ENCODE results near the gene CCSER2.

DNA sequence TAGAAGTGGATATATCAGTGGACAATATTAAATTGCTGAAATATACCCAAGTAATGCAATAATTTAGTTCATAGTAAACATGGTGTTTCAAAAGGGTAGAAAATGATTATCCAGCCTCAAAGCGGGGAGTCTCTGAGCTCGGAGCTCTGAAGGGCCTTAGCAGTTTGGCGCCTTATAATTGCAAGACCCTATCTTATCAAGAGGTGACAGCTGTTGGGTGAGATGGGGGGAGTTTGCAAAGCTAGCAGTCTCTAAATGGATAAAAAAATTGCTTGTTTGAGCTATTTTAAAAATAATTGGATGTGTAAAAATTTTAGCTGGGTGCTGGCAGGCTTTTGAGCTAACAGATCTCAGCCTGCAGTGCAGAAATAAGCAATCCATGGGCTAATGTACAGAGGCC lies 219.2 kb downstream of the CCSER2 start:
- TF ChIP-seq CTCF (IDR thresholded peaks at IDR 0.05) (no peak), POLR2A (IDR thresholded peaks at IDR 0.05) (no peak)

All from right lobe of liver (tissue), 4 donors.